Upper lobe of right lung (tissue), 1 donor: Measurements from ENCODE around the gene UBL4A. TPM values are rescaled to one million over a fixed set of nuclear protein-coding genes. Genes with fewer than 3 reads are reported as not detected.
"Not testable (repeated sequence)": the region's sequence is repeated elsewhere in the genome, so short reads cannot be mapped to it uniquely, and the experiment has no call there.

Source experiments
- ATAC-seq: fragments of 200-7000 bp; cut with Tn5 transposase; one replicate; pipeline ENCODE4 v1.9.1; 2020; ENCODE audit warnings: mild to moderate bottlenecking, moderate library complexity
- DNase-seq: peaks from one replicate; pipeline ENCODE4 v3.0.0-alpha.2; 2020
- H3K27ac ChIP-seq: fragments of 200-600 bp; one replicate; pipeline ENCODE4 v1.8.0; 2022
- H3K27me3 ChIP-seq: fragments of 200-600 bp; one replicate; pipeline ENCODE4 v1.8.0; 2022; ENCODE audit warnings: mild to moderate bottlenecking
- H3K36me3 ChIP-seq: fragments of 200-600 bp; one replicate; pipeline ENCODE4 v1.8.0; 2022
- H3K4me1 ChIP-seq: fragments of 200-600 bp; one replicate; pipeline ENCODE4 v1.8.0; 2022
- H3K4me3 ChIP-seq: fragments of 200-600 bp; one replicate; pipeline ENCODE4 v1.8.0; 2022; ENCODE audit warnings: mild to moderate bottlenecking
- H3K9me3 ChIP-seq: fragments of 200-600 bp; one replicate; pipeline ENCODE4 v1.8.0; 2022
- intact Hi-C: fragments of 100-400 bp; cut with DNase I; formaldehyde crosslinking; loops from one replicate; pipeline ENCODE4 v1.11.0; 2022
- total RNA-seq: library from RNA; stranded (reverse); fragmentation: NEBNext Ultra II Directional; extraction: Animal tissue kit (Norgen Biotek cat#: 25700); gene quantifications from one replicate; pipeline ENCODE4 v1.2.1, GENCODE V29; 2021
- TF ChIP-seq, protein P1 (sequence below): fragments of 200-600 bp; IDR thresholded peaks from one replicate; pipeline ENCODE4 v1.8.0; 2022; ENCODE audit warnings: antibody characterized with exemption
- donor health status: DM: no; HTN: yes; CAD: no; lungs with severe emphysema.

The UBL4A gene
- total RNA-seq, 1 donor from 2014 or later, result 33.8 TPM

DNA sequence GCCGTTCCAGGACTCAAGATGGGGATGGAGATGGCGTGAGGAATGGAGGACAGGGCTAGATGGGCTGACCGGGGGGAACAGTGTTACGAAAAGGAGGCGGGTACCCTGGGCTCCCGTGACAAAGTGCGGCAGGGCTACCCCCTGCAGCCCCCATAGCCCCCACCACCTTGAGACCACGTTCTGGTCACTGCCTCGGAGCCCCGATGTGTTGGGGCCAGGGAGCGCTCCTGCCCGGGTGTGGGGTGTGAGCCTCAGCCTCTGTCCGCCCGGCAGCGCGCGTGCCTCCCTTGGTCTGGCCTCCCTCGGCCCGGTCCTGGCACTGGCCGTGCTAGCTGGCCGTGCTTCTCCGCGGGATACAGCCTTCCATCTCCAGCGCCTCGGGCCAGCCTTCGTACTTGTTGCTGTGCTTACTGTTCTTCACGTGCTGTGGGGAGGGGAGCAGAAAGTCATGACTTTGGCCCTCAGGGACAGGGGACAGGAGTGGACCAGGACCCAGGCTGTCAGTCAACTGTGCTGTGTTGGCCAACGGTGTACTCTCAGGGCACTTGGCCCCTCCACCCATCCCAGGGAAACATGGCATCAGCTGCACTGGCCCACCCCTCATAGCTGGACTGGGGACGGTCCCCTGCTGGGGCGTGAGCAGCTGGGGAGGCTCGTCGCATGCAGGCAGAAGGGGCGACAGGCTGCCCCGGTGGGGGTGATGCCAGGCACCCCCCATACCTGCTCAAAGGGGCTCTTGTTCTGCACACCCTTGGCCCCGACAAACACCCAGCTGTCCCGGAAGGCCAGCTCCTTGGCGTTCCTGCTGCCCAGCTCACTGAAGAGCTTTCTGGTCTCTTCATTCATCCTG, 20.3 kb upstream of the UBL4A start:
- H3K4me1 ChIP-seq, result no peaks in the 10 kb centered on the region
- DNase-seq, result no peak
- ATAC-seq, result no peak
- H3K4me3 ChIP-seq, result no peak overlapping the region
- TF ChIP-seq, protein P1, sequence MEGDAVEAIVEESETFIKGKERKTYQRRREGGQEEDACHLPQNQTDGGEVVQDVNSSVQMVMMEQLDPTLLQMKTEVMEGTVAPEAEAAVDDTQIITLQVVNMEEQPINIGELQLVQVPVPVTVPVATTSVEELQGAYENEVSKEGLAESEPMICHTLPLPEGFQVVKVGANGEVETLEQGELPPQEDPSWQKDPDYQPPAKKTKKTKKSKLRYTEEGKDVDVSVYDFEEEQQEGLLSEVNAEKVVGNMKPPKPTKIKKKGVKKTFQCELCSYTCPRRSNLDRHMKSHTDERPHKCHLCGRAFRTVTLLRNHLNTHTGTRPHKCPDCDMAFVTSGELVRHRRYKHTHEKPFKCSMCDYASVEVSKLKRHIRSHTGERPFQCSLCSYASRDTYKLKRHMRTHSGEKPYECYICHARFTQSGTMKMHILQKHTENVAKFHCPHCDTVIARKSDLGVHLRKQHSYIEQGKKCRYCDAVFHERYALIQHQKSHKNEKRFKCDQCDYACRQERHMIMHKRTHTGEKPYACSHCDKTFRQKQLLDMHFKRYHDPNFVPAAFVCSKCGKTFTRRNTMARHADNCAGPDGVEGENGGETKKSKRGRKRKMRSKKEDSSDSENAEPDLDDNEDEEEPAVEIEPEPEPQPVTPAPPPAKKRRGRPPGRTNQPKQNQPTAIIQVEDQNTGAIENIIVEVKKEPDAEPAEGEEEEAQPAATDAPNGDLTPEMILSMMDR, result no peak
- intact Hi-C loops, result no loop called here
- H3K9me3 ChIP-seq, result no peaks in the 10 kb centered on the region
- H3K27me3 ChIP-seq, result no peaks in the 10 kb centered on the region
- no peak overlapping the region for H3K27ac ChIP-seq
- H3K36me3 ChIP-seq, result no peaks in the 10 kb centered on the region

DNA sequence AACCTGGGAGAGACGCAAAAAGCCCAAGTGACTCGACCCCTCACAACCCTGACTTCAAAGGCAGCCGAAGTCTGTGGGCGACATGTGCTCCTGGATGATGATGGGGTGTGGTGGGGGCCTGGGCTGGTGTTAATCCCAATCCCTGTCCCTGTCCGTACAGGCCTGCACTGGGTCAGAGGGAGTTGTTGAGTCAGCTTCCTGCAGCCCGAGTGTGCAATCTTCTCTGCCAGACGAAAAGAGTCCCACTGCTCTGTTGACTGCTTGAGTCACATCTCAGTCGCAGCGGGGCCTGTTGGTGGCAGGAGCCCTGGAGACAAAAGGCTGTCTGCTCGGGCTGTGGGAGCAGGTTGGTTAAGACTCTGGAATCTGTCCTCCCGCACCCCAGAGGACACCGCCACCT, 19.3 kb upstream of the UBL4A start:
- H3K4me1 ChIP-seq, result no peaks in the 10 kb centered on the region
- H3K4me3 ChIP-seq, result no peak overlapping the region
- no peaks in the 10 kb centered on the region for H3K27me3 ChIP-seq
- intact Hi-C loops, result no loop called here
- H3K36me3 ChIP-seq, result no peaks in the 10 kb centered on the region
- H3K9me3 ChIP-seq, result no peaks in the 10 kb centered on the region
- ATAC-seq, result peak; percentile 57
- TF ChIP-seq, protein P1, result no peak
- no peak for DNase-seq
- H3K27ac ChIP-seq, result no peak overlapping the region

DNA sequence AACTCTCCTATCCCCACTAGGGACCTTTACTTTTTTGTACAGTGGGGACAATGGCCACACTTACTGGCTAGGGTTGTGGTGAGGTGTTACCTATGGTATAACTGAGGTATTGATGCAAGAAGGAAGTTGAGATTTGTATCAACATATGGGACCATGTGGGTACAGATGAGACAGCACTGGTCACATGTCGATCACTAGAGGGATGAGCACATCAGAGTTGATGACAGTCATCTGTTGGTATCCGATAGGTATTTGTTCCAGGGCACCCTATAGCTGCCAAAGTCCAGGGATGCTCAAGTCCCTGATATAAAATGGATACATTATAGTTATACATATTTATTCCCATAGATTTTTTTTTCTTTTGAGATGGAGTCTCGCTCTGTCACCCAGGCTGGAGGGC, 16.6 kb upstream of the UBL4A start:
- intact Hi-C loops, result no loop called here
- H3K4me1 ChIP-seq, result no peaks in the 10 kb centered on the region
- DNase-seq (no peak), ATAC-seq (no peak)
- TF ChIP-seq, protein P1, result no peak
- no peak overlapping the region for H3K4me3 ChIP-seq
- no peak overlapping the region for H3K27ac ChIP-seq
- H3K36me3 ChIP-seq, result no peaks in the 10 kb centered on the region
- H3K9me3 ChIP-seq, result no peaks in the 10 kb centered on the region
- no peaks in the 10 kb centered on the region for H3K27me3 ChIP-seq

DNA sequence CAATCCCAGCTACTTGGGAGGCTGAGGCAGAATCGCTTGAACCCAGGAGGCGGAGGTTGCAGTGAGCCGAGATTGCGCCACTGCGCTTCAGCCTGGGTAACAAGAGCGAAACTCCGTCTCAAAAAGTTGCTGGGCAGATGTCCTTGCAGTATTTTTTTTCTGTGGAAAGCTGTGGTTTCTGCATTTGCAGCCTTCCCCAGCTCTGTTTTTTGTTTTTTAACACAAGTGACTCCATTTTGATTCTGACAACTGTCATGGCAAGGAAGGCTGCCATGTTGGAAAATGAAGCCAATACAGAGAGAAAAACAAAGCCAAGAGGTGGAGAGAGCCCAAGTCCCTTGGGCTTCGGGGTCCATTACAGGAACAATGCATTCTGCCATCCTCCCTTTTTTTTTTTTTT, 15.7 kb upstream of the UBL4A start:
- Histone ChIP-seq H3K27me3 (no peaks in the 10 kb centered on the region), H3K36me3 (no peaks in the 10 kb centered on the region), H3K27ac (no peak overlapping the region), H3K4me1 (no peaks in the 10 kb centered on the region), H3K9me3 (no peaks in the 10 kb centered on the region), H3K4me3 (no peak overlapping the region)
- no peak for ATAC-seq
- TF ChIP-seq, protein P1, result no peak
- DNase-seq, result no peak
- intact Hi-C loops, result no loop called here

DNA sequence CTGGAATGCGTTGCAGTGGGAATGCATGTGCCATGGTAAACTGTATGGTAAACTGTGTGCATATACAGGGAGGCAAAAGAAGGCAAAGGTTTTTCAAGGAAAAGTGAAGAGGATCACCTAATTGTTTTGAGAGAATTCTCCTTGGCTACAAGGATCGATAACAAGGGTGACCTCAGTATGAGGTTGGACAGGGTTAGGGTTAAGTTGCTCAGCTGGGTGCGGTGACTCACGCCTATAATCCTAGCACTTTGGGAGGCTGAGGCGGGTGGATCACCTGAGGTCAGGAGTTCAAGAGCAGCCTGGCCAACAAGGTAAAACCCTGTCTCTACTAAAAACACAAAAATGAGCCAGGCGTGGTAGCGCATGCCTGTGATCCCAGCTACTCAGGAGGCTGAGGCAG, 15.0 kb upstream of the UBL4A start:
- ATAC-seq, H3K4me3 ChIP-seq, H3K27me3 ChIP-seq, intact Hi-C loops, H3K27ac ChIP-seq, H3K9me3 ChIP-seq, H3K36me3 ChIP-seq, DNase-seq, H3K4me1 ChIP-seq: not testable (repeated sequence)

DNA sequence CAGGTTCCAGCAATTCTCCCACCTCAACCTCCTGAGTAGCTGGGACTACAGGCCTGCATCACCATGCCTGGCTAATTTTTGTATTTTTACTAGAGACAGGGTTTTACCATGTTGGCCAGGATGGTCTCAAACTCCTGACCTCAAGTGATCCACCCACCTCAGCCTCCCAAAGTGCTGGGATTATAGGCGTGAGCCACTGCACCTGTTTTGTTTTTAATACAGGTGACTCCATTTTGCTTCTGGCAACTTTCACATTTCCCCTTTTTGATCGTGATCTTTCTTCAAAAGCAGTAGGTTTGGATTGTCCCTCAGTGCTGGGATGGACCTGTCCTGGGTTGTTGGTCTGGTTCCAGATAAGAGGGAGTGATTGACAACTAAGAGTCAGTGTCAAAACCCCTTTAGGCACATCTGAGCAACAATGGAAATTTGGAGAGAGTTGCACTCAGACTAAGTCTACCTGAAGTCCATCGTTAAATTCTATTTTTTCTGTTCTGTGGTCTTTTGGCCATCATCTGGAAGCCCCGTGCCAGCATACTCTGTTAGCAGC, 10.2 kb upstream of the UBL4A start:
- H3K27ac ChIP-seq, H3K36me3 ChIP-seq, intact Hi-C loops, H3K9me3 ChIP-seq, H3K27me3 ChIP-seq, DNase-seq, ATAC-seq, H3K4me3 ChIP-seq, H3K4me1 ChIP-seq: not testable (repeated sequence)
